ENCODE data around the gene LAMTOR4.

- TF ChIP-seq CTCF (IDR thresholded peaks at IDR 0.05) (no peak), POLR2AphosphoS5 (IDR thresholded peaks at IDR 0.05) (no peak), EP300 (IDR thresholded peaks at IDR 0.05) (no peak)
Measured at GRCh38 chr7:100166970-100167911, 18.5 kb downstream of the LAMTOR4 start.

Measured in gastroesophageal sphincter (tissue), 3 donors.